Measurements from ENCODE around the gene TMF1. TPM values are rescaled to one million over a fixed set of nuclear protein-coding genes. Genes with fewer than 3 reads are reported as not detected.
A peak's percentile ranks its signal among the peaks of the same experiment; 100 is the strongest.

Gene TMF1
- total and polyA plus RNA-seq, 5 donors from 2014 or later, result 32.9 to 71.3 (median 36.6) TPM

DNA sequence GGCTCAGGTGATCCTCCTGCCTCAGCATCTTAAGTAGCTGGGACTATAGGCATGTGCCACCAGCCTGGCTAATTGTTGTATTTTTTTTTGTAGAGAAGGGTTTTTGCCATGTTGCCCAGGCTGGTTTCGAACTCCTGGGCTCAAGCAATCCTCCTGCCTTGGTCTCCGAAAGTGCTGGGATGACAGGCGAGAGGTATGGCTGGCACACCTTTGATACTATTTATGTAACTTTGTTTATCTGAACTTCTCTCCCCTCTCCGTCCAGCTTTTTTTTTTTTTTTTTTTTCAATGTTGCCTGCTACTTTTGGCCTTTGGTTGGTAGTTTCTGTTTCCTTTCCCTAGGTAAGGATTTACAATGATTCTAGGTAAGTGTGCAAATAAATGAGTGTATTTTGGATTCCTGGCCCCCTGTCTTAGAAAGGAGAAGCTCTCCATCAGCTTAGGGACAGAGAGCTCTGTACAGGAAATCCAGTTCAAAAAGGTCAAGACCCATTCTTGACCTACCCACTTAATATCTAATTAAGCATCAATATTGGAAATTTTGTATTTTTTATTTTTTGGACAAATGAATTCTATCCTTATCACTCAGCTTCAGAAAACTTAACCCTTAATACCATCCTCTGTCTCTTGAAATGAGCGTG is 39.4 kb upstream of the TMF1 start:
- peaks cover 9% of the 10 kb centered on the region for H3K36me3 ChIP-seq (ENCODE audit: control insufficient read depth, insufficient read depth, low read length)
- no peaks in the 10 kb centered on the region for H3K9me3 ChIP-seq (ENCODE audit: control insufficient read depth in 2 of 2, low read length in 2 of 2)
- H3K36me3 Mint-ChIP-seq, result peaks cover 34% of the 10 kb centered on the region
- peak overlapping the region; percentile 92 for H3K27ac ChIP-seq (ENCODE audit: insufficient read depth, low read length, poor library complexity, severe bottlenecking)
- H3K4me3 ChIP-seq (ENCODE audit: low read depth, low read length), result peak overlapping the region; percentile 79
- H3K27me3 Mint-ChIP-seq, result no peaks in the 10 kb centered on the region
- ATAC-seq (ENCODE audit: low read depth in 2 of 2), result no peak
- H3K4me1 ChIP-seq (ENCODE audit: control insufficient read depth, insufficient read depth, low read length, poor library complexity, severe bottlenecking), result peaks cover 98% of the 10 kb centered on the region
- H3K27me3 ChIP-seq (ENCODE audit: control insufficient read depth, insufficient read depth, low read length), result no peaks in the 10 kb centered on the region
- no peaks in the 10 kb centered on the region for H3K9me3 Mint-ChIP-seq
- H3K4me1 Mint-ChIP-seq, result peaks cover 42 to 89% (median 72%) of the 10 kb centered on the region in 4 donors
- no peak for DNase-seq
- H3K4me3 Mint-ChIP-seq, result peak overlapping the region; percentile 82 to 93 (median 88)
- peak overlapping the region; percentile 91 to 98 (median 96) for H3K27ac Mint-ChIP-seq

DNA sequence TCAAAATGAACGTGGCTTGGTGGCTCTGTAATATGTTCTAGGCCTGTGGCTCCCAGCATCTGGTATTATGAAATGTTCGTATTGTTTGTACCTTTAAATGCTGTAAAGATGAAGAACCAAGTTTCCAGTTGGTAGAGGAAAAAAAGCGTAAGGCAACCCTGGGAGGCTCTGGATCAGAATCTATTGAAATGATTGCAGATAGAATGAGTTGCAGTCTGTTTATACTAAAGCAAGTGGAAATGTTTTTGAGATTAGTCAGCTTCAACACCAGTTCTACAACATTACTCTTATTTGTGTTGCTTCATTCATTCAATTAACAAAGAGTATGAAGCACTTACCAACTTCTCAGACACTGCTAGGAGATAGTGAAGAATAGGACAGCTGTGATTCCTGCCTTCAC is 37.9 kb upstream of the TMF1 start:
- H3K27ac ChIP-seq (ENCODE audit: insufficient read depth, low read length, poor library complexity, severe bottlenecking), result peak overlapping the region; percentile 92
- H3K4me1 Mint-ChIP-seq, result peaks cover 37 to 81% (median 60%) of the 10 kb centered on the region in 4 donors
- H3K9me3 Mint-ChIP-seq, result no peaks in the 10 kb centered on the region
- no peaks in the 10 kb centered on the region for H3K27me3 Mint-ChIP-seq
- H3K4me1 ChIP-seq (ENCODE audit: control insufficient read depth, insufficient read depth, low read length, poor library complexity, severe bottlenecking), result peaks cover 90% of the 10 kb centered on the region
- H3K36me3 Mint-ChIP-seq, result peaks cover 33% of the 10 kb centered on the region
- no peaks in the 10 kb centered on the region for H3K9me3 ChIP-seq (ENCODE audit: control insufficient read depth in 2 of 2, low read length in 2 of 2)
- H3K27ac Mint-ChIP-seq, result peak overlapping the region; percentile 92 to 96 (median 94)
- no peak for DNase-seq
- peak overlapping the region; percentile 91 to 99 (median 96) for H3K4me3 Mint-ChIP-seq
- no peaks in the 10 kb centered on the region for H3K27me3 ChIP-seq (ENCODE audit: control insufficient read depth, insufficient read depth, low read length)
- H3K4me3 ChIP-seq (ENCODE audit: low read depth, low read length), result peak overlapping the region; percentile 91
- ATAC-seq (ENCODE audit: low read depth in 2 of 2), result no peak
- peaks cover 9% of the 10 kb centered on the region for H3K36me3 ChIP-seq (ENCODE audit: control insufficient read depth, insufficient read depth, low read length)

DNA sequence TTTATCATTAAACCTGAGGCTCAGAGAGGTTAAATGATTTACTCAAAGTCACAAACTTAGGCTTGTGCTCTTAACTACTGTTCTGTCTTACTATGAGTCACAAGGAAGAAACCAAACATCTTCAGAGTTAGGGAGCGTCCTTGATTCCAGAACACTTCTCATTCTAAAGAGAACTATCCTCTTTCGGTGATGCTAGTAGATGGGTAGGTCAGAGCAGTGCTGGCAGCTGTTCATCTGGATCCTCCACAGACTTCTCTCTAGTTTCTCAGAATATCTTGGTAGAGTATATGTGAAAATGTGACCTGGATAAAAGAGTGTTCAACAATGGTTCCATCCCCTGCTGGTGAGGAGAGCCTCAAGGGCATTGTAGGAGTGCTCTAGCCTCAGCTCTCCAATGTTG is 35.9 kb upstream of the TMF1 start:
- H3K4me1 Mint-ChIP-seq, result peaks cover 45 to 79% (median 57%) of the 10 kb centered on the region in 4 donors
- no peaks in the 10 kb centered on the region for H3K27me3 Mint-ChIP-seq
- peak overlapping the region; percentile 91 to 99 (median 96) for H3K4me3 Mint-ChIP-seq
- Histone ChIP-seq H3K36me3 (ENCODE audit: control insufficient read depth, insufficient read depth, low read length) (peaks cover 7% of the 10 kb centered on the region), H3K27me3 (ENCODE audit: control insufficient read depth, insufficient read depth, low read length) (no peaks in the 10 kb centered on the region), H3K4me3 (ENCODE audit: low read depth, low read length) (peak overlapping the region; percentile 91), H3K4me1 (ENCODE audit: control insufficient read depth, insufficient read depth, low read length, poor library complexity, severe bottlenecking) (peaks cover 84% of the 10 kb centered on the region), H3K27ac (ENCODE audit: insufficient read depth, low read length, poor library complexity, severe bottlenecking) (peak overlapping the region; percentile 92), H3K9me3 (ENCODE audit: control insufficient read depth in 2 of 2, low read length in 2 of 2) (no peaks in the 10 kb centered on the region)
- peak overlapping the region; percentile 92 to 96 (median 94) for H3K27ac Mint-ChIP-seq
- H3K36me3 Mint-ChIP-seq, result peaks cover 27% of the 10 kb centered on the region
- DNase-seq (peak in 1 of 3 donors; percentile 47), ATAC-seq (ENCODE audit: low read depth in 2 of 2) (no peak)
- H3K9me3 Mint-ChIP-seq, result no peaks in the 10 kb centered on the region

- peaks cover 4% of the 10 kb centered on the region for H3K36me3 ChIP-seq (ENCODE audit: control insufficient read depth, insufficient read depth, low read length)
- DNase-seq (peak in 1 of 3 donors; percentile 22), ATAC-seq (ENCODE audit: low read depth in 2 of 2) (no peak)
- Mint-ChIP-seq H3K4me3 (peak overlapping the region; percentile 91 to 99 (median 96)), H3K9me3 (no peaks in the 10 kb centered on the region), H3K27me3 (no peaks in the 10 kb centered on the region), H3K27ac (peak overlapping the region; percentile 56 to 96 (median 65)), H3K36me3 (peaks cover 27% of the 10 kb centered on the region), H3K4me1 (peaks cover 47 to 79% (median 56%) of the 10 kb centered on the region in 4 donors)
- peak overlapping the region; percentile 91 for H3K4me3 ChIP-seq (ENCODE audit: low read depth, low read length)
- no peaks in the 10 kb centered on the region for H3K9me3 ChIP-seq (ENCODE audit: control insufficient read depth in 2 of 2, low read length in 2 of 2)
- H3K4me1 ChIP-seq (ENCODE audit: control insufficient read depth, insufficient read depth, low read length, poor library complexity, severe bottlenecking), result peaks cover 84% of the 10 kb centered on the region
- peak overlapping the region; percentile 92 for H3K27ac ChIP-seq (ENCODE audit: insufficient read depth, low read length, poor library complexity, severe bottlenecking)
- no peaks in the 10 kb centered on the region for H3K27me3 ChIP-seq (ENCODE audit: control insufficient read depth, insufficient read depth, low read length)
These were observed 35.1 kb upstream of the TMF1 start for GRCh38 chr3:69087030-69087791.

- DNase-seq (peak; percentile 35 to 70 (median 52)), ATAC-seq (ENCODE audit: low read depth in 2 of 2) (peak in 1 of 2 donors; percentile 10)
- Histone ChIP-seq H3K27me3 (ENCODE audit: control insufficient read depth, insufficient read depth, low read length) (no peaks in the 10 kb centered on the region), H3K9me3 (ENCODE audit: control insufficient read depth in 2 of 2, low read length in 2 of 2) (no peaks in the 10 kb centered on the region), H3K4me3 (ENCODE audit: low read depth, low read length) (peak overlapping the region; percentile 91), H3K27ac (ENCODE audit: insufficient read depth, low read length, poor library complexity, severe bottlenecking) (peak overlapping the region; percentile 92), H3K36me3 (ENCODE audit: control insufficient read depth, insufficient read depth, low read length) (peaks cover 4% of the 10 kb centered on the region), H3K4me1 (ENCODE audit: control insufficient read depth, insufficient read depth, low read length, poor library complexity, severe bottlenecking) (peaks cover 84% of the 10 kb centered on the region)
- Mint-ChIP-seq H3K36me3 (peaks cover 22% of the 10 kb centered on the region), H3K4me3 (peak overlapping the region; percentile 93 to 99 (median 98)), H3K4me1 (peaks cover 42 to 80% (median 57%) of the 10 kb centered on the region in 4 donors), H3K27me3 (no peaks in the 10 kb centered on the region), H3K9me3 (no peaks in the 10 kb centered on the region), H3K27ac (peak overlapping the region; percentile 94 to 97 (median 95))
These were observed 33.9 kb upstream of the TMF1 start for GRCh38 chr3:69085833-69086722.

DNA sequence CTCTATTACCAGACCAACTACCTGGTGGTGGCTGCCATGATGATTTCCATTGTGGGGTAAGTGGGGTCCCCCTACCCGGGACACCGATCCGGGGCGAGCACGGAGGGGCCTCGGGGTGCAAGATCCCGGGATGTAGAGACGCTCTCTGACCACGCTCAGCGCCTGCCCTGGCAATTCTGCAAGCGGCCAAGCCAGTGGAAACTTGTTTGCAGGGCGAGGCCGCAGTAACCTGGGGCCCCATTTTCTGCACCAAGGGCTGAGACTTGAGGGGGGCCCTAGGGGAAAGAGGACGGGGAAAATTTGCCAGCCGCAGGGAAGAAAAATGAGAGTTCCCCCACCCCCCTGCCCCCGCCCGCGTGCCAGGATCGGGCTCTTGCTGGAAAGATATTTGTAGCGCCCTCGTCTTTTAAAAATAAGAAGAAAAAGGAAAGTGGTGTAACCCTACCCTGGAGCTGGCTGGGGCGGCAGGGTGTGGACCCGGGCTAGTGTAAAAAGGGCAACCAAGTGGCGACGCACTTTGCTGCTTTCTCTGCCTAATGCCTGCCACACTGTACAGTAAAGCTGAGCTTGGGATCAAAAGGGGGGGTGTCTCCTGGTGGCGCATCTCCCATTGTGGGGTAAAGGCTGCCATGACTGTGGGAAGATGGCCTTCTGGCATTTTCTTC is 33.2 kb upstream of the TMF1 start:
- Mint-ChIP-seq H3K36me3 (peaks cover 17% of the 10 kb centered on the region), H3K27me3 (no peaks in the 10 kb centered on the region), H3K4me3 (peak overlapping the region; percentile 93 to 99 (median 98)), H3K27ac (peak overlapping the region; percentile 95 to 99 (median 97)), H3K9me3 (no peaks in the 10 kb centered on the region), H3K4me1 (peaks cover 43 to 79% (median 56%) of the 10 kb centered on the region in 4 donors)
- Histone ChIP-seq H3K36me3 (ENCODE audit: control insufficient read depth, insufficient read depth, low read length) (no peaks in the 10 kb centered on the region), H3K27ac (ENCODE audit: insufficient read depth, low read length, poor library complexity, severe bottlenecking) (peak overlapping the region; percentile 92), H3K4me3 (ENCODE audit: low read depth, low read length) (peak overlapping the region; percentile 91), H3K27me3 (ENCODE audit: control insufficient read depth, insufficient read depth, low read length) (no peaks in the 10 kb centered on the region), H3K4me1 (ENCODE audit: control insufficient read depth, insufficient read depth, low read length, poor library complexity, severe bottlenecking) (peaks cover 86% of the 10 kb centered on the region), H3K9me3 (ENCODE audit: control insufficient read depth in 2 of 2, low read length in 2 of 2) (no peaks in the 10 kb centered on the region)
- DNase-seq (no peak), ATAC-seq (ENCODE audit: low read depth in 2 of 2) (no peak)

Measured in CD4-positive, CD25-positive, alpha-beta regulatory T cell (primary cell).